Left kidney (tissue), 8 donors: ENCODE results near the gene LRRC25. TPM values are rescaled to one million over a fixed set of nuclear protein-coding genes. Genes with fewer than 3 reads are reported as not detected.

Source experiments
- DNase-seq: peaks from one replicate; pipeline ENCODE4 v3.0.0-alpha.2; 2013
- long read RNA-seq, 8 donors: transcript quantifications; one replicate each; lab custom pipeline, GENCODE V29; 2026
- polyA plus RNA-seq: library from polyadenylated mRNA; unstranded; fragments of 120-200 nt; gene quantifications from one replicate; pipeline ENCODE4 v1.2.1, GENCODE V29; 2013; ENCODE audit not compliant: insufficient read length

LRRC25 gene
- polyA plus RNA-seq = 0.52 TPM
- long read RNA-seq, donor 1, partial matches to known transcripts = 0 of 3 reads
- long read RNA-seq, donor 1, other reads (novel, unspliced or antisense) = 0 of 3 reads
- long read RNA-seq, donor 2, partial matches to known transcripts = 0 of 2 reads
- long read RNA-seq, donor 2, other reads (novel, unspliced or antisense) = 0 of 2 reads
- long read RNA-seq, donor 3 = 0 reads
- long read RNA-seq, donor 4 = 0 reads
- long read RNA-seq, donor 5, partial matches to known transcripts = 0 of 2 reads
- long read RNA-seq, donor 5, other reads (novel, unspliced or antisense) = 0 of 2 reads
- long read RNA-seq, donor 6 = 0 reads
- long read RNA-seq, donor 7, partial matches to known transcripts = 0 of 2 reads
- long read RNA-seq, donor 7, other reads (novel, unspliced or antisense) = 0 of 2 reads
- long read RNA-seq, donor 8 = 0 reads

DNA sequence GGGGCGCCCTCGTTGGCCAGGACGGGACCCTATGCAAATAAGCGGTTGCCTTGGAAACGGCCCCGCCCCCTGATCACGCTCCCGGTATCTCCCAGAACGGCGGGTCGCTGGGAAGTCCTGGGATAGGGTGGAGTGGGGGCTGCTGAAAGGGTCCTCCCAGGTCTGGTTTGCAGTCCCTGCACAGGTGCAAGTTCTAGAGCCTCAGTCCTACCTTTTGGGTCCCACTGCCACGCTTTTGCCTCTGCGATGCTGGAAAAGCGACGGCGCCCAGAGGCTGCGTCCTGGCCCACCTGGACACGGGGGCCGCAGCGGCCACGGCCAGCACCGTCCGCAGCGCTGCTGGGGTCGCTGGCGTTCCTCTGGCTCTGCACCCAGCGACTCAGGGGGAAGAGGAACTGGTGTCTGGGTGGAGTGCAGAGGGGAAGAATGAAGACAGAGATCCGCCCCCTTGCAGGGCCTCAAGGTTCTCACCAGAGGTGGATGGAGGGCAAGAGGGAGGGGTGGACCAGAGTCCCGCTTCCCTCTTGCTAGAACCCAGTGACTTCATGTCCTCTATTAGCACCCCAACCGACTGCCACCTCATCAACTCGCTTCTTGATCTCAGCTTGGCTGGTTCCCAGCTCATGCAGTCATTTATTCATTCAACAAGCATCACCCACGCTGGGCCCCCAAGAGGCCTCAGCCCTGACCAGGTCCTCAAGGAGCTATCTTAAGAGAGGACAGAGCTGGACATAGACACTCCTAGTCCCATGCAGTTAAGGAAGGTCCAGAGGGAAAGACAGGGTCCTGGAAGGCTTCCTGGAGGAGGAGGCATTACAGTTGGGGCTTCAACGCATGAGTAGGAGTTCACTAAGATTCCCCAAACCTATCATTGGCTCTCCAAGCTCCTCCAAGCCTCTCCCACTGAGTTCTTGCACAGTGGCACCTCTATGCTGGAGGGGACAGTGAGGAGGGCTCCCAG is at the start of gene LRRC25:
TSS of gene LRRC25 (minus strand) at position 381 of the 961 bp plus-strand sequence. CDS start 659 bp downstream, outside the sequence.
- no peak for DNase-seq

DNA sequence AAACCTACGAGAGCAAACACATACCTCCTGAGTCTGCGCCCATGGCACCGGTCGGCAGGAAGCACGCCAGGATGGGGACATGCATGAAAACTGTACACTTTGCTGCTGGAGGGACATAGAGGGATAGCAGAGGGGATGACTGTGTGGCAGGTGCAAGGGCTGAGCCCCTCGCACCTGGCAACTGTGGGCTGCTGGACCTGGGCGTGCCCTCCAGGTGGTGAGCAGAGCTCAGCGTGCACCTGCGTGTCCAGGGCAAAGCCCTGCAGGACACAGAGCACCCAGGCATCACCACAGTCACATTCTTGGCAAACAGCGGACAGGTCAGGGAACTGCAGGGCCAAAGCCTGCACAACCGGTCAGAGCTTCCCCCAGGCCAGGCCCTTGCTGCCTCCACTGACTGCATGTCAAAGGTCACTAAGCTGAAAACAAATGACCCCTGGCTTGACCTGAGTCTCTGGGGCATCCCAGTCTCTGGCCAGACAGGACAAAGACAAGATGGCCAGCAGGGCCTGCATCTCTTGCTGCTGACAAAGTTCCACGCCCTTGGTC is 49.5 kb upstream of the LRRC25 start:
- no peak for DNase-seq

DNA sequence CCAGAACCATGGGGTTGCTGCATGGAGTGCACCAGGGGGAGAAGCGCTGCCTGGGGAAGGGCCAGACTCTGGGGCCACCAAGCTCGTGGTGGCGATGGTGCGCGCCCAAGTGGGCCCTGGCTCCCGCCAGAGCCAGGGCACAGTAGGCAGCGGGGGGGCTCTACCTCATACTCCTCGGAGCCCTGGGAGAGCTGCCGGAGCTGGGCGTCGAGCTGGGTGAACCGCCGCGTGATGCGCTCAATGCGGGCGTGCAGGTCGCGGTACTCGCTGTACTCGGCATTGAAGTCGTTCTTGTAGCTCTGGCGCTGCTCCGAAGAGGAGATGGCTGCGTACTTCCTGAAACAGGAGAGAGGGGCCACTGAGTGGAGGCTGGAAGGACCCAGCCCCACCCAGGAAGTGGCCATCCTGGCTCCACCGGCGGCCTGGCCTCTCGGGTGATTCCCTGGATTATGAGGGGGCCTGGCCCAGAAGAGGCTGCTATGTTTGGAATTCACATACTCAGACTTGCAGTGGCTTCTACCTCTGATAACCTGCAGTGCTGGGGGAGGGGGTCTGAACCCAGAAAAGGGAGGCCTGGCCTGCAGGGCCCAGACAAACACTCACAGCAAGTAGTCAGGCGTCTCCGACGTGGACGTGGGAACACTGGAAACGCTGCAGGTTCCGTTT is 48.9 kb upstream of the LRRC25 start:
- no peak for DNase-seq

DNA sequence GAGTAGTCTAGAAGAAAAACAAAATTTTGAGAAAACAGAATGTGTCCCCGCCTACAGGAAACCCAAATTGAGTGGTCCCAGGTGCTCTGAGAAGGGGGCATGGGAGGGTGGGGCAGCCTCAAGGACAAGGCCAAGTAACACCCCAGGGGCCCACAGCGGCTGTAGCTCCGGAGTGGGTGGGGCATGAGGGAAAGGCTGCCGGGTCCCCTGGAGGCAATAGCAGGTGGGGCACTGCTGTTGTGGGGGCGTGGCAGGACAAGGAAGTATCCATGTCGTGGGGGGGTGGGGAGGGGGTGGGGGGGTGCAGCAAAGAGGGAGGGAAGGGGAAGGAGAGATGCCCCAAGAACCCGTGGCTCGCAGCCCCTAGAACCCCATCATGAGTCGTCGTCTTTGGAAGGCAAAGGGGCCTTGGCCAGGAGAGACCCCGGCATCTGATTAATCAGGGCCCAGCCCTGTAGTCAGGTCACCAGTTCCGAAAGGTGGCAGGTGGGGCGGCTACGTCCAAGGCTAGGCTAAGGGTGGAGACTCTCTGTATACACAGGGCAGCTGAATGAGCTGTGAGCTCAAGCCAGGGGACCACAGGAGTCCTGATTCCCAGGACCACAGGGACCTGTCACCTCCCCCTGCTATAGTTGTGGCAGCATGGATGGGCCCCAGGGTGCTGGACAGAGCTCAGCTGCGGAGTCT is 48.0 kb upstream of the LRRC25 start:
- DNase-seq = no peak

DNA sequence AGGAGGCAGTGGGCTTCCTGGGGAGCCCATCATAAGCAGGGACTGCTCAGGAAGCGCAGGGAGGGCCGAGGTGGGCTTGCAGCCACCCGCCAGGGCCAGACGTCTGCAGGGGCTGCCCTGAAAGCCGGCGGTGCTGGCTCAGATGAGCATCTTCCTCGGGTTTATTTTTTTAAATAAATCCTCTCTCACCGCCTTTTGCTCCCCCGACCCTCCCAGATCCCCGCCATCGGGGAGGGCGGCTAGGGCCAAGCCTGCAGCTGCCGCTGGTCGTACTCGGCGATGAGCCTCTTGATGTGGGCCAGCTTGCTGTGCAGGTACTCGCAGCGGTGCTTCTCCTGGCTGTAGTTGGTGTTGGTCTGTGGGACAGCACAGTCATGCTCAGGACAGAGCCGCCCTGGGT is 47.1 kb upstream of the LRRC25 start:
- no peak for DNase-seq

DNA sequence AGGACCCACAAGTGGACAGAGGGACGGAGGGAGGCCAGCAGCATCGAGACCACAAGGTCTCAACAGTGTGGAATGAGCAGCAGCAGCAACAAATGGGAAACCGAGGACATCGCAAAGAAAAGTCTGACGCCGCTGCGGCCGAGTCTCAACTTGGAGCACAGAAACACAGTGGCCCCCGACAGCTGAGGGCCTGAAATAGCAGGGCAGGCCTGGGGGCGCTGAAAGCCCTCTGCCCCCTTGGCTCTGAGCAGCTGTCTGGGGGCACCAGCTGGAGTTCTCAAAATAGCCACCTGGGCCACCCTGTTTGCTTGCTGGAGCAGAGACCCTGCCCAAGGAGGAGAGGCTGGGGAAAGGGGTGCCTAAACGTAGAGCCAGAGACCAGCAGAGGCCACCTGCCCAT is 46.4 kb upstream of the LRRC25 start:
- DNase-seq = no peak

- no peak for DNase-seq
Observed at GRCh38 chr19:18443406-18443805, 46.0 kb upstream of the LRRC25 start.

GRCh38 chr19:18442941-18443340 is 45.5 kb upstream of the LRRC25 start:
- DNase-seq = no peak

GRCh38 chr19:18441804-18442788 is 44.7 kb upstream of the LRRC25 start:
- DNase-seq = no peak

- DNase-seq = no peak
Observed at GRCh38 chr19:18440936-18441803, 43.7 kb upstream of the LRRC25 start.

GRCh38 chr19:18440415-18440877 is 43.0 kb upstream of the LRRC25 start:
- DNase-seq = no peak

DNA sequence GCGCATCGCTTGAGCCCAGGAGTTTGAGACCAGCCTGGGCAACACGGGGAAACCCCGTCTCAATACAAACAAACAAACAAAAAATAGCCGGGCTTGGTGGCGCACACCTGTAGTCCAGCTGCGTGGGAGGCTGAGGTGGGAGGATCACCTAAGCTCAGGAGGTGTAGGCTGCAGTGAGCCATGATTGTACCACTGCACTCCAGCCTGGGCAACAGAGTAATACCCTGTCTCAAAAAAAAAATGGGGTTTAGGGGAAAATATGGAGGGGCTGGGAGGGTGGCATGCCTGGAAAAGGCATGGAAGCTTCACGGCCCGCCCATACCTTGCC is 42.5 kb upstream of the LRRC25 start:
- no peak for DNase-seq

DNA sequence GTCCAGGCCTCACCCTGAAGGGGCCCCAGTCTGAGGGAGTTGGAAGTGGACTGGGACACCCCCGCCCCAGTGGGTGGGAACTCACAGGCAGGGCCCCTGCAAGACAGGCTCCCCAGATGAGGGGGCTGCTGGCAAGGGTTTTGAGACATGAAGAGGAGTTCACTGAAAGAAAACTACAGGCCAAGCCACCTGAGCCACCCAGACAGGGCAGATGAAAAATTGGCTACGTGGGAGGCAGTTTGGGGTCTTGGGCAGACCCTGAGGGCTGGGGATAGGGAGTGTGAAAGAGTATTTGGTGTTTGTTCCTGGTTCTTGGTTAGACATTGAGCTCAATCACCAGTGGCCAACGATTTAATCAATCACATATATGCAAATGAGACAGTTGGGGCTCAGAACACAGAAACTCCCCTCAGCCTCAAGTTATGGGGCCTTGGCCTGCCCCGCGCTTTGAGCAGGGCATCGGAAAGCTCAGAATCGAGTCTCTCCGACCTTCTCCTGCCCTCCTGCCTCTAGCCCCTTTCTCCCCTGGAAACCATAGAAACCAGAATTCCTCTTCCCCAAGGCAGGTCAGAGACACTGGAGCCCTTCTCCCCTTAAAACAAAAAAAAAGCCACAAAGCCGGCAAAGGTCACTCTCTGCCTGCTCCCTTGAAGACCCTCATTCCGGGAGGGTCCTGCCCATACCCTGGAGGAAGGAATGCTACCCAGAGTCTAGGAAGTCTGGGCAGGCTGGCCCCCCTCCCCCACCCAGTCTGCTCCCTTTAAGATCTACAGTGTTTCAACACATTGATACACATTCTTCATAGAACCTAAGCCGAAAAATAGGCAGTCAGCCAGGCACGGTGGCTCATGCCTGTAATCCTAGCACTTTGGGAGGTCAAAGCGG is 41.8 kb upstream of the LRRC25 start:
- no peak for DNase-seq

- no peak for DNase-seq
Observed at GRCh38 chr19:18438331-18439024, 41.1 kb upstream of the LRRC25 start.

GRCh38 chr19:18437491-18438330 is 40.3 kb upstream of the LRRC25 start, which contains the start of gene ISYNA1:
Gene ISYNA1, minus strand, starts transcription at chr19:18438133. Its CDS starts 154 bp downstream, at chr19:18437979.
- DNase-seq = no peak
